Fibroblast of skin of abdomen (primary cell): ENCODE measurements around the gene MAP3K8.
A peak's percentile ranks its signal among the peaks of the same experiment; 100 is the strongest.
"Not testable (repeated sequence)": the region's sequence is repeated elsewhere in the genome, so short reads cannot be mapped to it uniquely, and the experiment has no call there.

Experiments
- DNase-seq: peaks from one replicate; pipeline ENCODE4 v3.0.0-alpha.2; 2013

MAP3K8 gene

GRCh38 chr10:30422981-30423654 is 10.9 kb upstream of the MAP3K8 start:
- no peak for DNase-seq

GRCh38 chr10:30423655-30424275 is 10.2 kb upstream of the MAP3K8 start:
- not testable (repeated sequence) for DNase-seq

- DNase-seq = no peak
Observed at GRCh38 chr10:30425336-30426075, 8.5 kb upstream of the MAP3K8 start.

DNA sequence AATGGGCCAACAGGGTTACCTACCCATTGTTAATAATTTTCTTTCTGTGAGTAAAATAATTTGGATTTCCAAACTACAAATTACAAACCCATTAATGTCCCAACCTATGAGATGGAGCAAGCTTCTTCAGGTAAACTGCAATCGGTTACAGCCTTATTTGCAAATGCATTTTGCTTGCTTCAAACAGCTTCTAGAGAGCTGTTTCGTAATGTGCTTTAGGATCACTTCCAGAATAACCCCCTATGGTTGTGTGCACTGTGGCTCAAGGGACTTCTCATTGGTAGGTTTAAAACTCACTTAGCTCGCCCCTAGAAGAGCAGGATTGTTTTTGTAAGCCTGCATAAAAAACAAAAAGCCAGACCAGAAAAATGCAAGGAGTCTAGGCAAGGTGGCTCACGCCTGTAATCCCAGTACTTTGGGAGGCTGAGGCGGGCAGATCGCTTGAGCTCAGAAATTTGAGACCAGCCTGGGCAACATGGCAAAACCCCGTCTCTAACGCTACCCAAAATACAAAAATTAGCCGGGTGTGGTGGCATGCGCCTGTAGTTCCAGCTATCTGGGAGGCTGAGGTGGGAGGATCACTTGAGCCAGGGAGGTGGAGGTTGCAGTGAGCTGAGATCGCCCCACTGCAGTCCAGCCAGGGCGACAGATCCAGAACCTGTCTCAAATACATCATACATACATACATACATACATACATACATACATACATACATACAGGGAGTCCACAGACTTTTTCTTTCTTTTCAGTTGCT is 3.3 kb upstream of the MAP3K8 start:
- no peak for DNase-seq

DNA sequence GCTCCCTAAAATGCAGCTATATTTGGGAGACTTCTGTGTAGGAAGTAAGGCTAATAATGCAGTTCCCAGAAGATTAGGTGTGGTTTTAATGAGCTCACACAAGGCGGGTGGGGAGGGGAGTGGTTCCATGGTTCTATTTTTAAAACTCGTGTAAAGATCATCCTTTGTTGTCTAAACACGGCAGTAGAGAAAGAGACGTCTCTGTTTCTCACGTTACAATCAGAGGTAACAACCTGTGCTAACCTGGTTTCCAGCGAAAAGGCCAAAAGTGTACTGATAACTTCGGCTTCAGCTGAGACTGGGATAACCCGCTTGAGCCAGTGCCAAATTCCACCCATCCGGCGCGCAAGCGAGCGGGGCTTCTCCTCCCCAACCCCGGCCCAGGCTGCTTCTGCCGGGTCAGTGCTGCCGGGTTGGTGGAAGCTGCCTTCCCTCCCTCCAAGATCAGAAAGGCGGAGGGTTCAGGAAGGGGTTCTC is 2.5 kb upstream of the MAP3K8 start:
- no peak for DNase-seq

DNA sequence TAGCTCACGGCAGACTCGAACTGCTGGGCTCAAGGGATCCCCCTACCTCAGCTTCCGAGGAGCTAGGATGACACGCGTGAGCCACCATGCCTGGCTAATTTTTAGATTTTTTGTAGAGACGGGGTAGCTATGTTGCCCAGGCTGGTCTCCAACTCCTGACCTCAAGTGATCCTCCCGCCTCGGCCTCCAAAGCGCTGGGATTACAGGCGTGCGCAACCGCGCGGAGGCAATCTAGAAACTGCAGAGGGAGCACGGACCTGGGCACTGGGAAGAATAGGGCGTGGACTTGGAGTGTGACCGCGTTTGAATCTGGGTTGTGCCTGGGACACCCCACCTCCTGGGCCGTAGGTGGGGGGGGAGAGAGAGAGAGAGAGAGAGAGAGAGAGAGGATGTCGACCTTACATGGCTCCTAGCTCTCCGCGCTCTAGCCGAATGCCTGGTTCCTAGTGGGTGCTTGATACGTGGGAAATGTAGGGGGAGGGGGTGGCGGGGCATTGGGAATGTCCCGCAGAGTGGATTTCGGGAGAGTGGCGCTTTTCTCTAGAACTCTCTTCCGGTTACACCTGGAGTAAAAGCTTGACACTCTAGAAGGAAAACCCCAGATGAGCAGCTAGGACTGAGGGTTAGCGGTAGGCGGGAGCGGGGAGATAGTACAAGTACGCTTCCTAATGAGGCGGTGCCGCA is 1.2 kb upstream of the MAP3K8 start:
- no peak for DNase-seq

GRCh38 chr10:30433306-30433729 is 666 bp upstream of the MAP3K8 start:
- DNase-seq = peak; percentile 77

- peak; percentile 57 for DNase-seq
Observed at GRCh38 chr10:30434273-30435072, 489 bp downstream of the MAP3K8 start.

- peak; percentile 51 for DNase-seq
Observed at GRCh38 chr10:30435073-30435422, 1.1 kb downstream of the MAP3K8 start.

- DNase-seq = not testable (repeated sequence)
Observed at GRCh38 chr10:30435499-30436167, 1.6 kb downstream of the MAP3K8 start.

DNA sequence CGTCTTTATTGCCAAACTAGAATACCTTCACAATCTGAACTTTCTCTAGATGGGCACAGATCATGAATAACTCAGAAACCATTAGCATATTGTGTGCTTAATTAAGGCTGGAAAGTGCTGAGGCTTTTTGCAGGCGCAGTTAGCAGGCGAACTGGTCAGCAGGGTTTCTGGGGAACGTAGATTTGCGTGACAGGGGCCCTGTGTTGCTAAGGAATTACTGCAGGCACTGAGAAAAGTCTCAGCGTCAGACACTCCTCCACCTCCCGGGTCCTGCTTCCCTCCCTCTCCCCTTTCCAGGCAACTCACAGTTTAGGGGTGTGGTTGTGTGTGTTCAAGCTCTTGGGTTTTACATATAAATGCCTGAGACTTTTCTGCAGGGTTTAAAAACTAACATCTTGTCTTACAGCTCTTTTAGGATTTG is 2.2 kb downstream of the MAP3K8 start:
- DNase-seq = peak; percentile 64

- no peak for DNase-seq
Observed at GRCh38 chr10:30436671-30437030, 2.7 kb downstream of the MAP3K8 start.

DNA sequence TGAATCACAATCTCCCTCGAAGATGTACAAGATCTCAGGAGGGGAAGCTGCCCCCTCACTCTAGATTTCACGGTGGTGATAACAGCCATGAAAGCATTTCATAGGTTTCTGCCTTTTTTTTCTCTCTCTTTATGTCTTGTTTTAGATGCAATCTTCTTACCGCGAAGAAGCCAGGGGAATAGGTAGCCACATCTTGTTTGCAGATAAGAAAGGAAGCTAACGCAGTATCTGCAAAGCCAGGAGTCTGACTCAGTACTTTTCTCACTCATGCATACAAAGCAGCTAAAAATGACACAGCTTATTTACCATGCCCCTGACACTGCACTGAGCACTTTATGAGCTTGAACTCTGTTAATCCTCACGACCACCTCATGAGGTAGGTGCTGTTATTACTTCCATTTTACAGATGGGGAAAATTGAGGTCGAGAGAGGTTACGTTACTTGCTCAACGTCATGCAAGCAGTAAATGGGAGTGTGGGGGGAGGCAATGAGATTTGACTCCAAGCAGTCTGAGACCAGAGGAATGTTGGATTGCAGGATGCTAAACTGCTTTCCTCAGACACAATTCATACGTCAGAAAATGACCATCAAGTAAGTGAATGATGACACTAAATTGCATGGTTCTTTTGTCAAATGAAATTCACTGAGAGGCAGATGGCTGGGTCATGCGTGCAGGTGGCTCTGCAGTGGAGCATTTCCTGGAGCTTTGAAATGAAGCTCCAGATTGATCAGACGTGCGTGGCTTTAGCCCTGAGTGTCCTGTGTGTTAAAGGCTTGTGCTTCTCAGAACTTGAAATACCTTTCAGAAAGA is 3.3 kb downstream of the MAP3K8 start:
- peak; percentile 76 for DNase-seq

GRCh38 chr10:30438021-30438850 is 4.3 kb downstream of the MAP3K8 start:
- no peak for DNase-seq

DNA sequence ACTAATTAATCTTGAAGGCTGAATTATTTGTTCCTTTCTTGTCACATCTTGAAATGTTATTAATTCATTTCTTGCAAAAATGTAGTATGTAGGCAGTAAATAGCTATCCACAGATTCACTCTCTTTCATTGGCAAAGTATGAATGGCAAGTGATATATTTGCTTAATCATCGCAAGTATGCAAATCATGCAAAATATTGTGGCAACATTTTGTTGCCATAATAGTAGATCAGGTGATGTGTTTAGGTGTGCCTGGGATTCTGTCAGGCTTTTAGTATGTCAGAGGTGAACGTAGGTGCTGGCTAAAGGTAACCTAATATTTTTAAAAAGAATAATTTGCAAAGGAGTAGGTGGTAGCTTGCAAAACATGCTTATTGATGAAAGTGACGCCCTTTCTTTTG is 5.9 kb downstream of the MAP3K8 start:
- DNase-seq = no peak

- DNase-seq = no peak
Observed at GRCh38 chr10:30442019-30442606, 8.1 kb downstream of the MAP3K8 start.

DNA sequence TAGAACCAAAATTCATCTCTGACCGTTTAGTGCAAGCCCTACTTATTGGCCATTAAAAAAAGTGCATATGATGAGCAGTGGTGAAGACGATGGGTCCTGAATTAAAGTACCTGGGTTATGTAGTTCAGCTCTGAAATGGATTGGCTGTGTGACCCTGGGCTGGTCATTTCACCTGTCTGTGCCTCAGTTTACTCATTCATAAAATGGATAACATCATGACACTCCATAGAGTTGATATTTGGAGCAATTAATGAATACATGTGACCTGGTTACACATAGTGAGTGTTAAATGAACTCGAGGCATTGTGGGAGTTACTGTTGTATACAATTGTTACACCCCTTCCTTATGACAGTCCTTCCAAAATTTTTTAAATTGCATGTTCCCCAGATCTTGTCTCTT is 9.1 kb downstream of the MAP3K8 start:
- no peak for DNase-seq

DNA sequence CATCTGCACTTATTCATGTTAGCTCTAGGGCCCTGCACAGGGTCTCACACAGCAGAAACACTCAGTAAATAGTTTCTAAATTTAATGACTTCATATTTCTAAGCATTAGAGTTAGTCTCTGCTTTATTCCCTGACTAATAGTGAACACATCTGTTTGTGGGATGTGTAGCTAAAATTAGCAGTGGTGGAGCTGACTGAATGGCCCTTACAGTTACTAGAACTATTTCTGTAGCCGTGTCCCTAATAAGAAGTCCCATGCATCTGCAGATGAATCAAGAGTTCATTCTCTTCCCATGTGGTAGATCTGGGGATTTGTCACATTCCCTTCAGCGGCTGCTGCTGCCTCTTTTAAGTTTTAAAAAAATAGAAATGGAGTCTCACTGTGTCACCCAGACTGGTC is 11.7 kb downstream of the MAP3K8 start:
- peak; percentile 88 for DNase-seq
